EL (cell line): ENCODE measurements around the gene PTPRT.

Experiments used
- DNase-seq: peaks from one replicate; pipeline ENCODE4 v3.0.0-alpha.2; 2016

PTPRT gene

GRCh38 chr20:42530191-42530590 lies 659.5 kb downstream of the PTPRT start:
- DNase-seq, result no peak

DNA sequence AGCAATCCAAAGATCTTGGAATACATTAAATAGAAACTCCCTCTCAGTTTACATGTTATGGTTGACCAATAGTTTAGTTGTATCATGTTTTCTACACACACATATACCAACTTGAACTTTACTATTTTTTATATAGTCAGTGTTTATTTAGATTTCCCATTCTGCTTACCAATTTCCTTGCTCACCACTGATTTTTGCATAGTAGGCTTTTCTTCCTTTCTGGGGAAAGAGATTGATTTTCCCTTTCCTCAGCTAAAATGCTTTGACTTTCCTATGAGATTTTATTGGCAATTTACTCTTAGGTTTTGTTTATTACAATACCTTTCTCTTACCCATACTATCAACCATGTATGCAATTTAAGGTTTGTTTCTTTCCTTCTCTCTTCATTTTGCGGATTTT lies 665.6 kb downstream of the PTPRT start:
- no peak for DNase-seq

- DNase-seq, result no peak
These were observed 673.0 kb downstream of the PTPRT start for GRCh38 chr20:42516692-42517091.

GRCh38 chr20:42510686-42511085 lies 679.0 kb downstream of the PTPRT start:
- no peak for DNase-seq

- no peak for DNase-seq
These were observed 681.8 kb downstream of the PTPRT start for GRCh38 chr20:42507874-42508273.

GRCh38 chr20:42506397-42506796 lies 683.3 kb downstream of the PTPRT start:
- DNase-seq, result no peak

DNA sequence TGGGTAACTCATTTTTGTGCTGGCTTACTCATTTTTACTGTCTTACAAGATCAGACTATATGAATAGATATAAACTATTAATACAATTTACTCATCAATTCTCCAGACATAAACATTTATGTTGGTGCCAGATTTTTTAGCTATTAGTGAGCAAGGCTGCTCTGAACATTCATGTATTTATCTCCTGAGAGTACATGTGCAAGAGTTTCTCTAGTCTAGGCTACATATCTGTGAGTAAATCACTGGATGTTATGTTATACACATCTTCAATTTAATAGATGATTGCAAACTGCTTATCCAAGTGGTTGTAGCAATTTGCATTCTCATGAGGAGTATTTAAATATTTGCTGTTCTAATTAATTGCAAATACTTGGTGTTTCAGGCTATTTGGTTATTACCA lies 687.1 kb downstream of the PTPRT start:
- no peak for DNase-seq

- no peak for DNase-seq
These were observed 693.1 kb downstream of the PTPRT start for GRCh38 chr20:42496595-42496994.

DNA sequence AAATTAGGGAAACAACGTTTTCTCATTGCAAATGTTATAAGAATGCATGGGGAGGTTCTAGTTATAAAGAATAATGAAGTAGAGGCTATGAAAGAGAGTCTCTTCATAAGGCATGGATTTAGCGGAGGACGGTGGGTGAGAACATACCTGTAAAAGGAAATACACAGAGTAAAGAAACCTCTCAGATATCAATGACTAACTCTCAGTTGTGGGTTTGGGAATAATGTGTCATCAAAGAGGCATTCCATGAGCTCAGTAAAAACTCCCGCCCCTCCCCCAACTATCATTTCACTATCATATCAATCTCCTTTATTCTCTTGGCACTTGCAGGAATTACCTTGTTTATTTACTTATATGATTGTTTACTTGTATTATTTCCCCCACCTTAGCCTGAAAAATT lies 695.4 kb downstream of the PTPRT start:
- no peak for DNase-seq

DNA sequence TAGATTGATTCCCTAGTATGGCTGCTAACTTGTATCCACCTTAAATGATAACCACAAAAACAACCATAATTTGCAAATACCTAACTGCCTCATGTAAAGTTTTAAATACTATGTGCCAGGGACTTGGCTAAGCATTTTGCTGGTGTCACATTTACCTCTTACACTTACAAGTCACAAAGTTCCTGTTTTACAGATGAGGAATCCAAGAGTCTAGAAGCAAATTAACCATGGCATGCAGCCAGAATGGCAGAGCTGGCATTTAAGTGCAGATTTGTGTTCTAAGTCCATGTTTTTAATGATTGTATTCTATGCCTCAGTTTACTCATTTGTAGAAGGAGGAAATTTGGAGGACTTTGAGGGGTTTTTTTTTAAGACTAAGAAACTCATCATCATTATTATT lies 696.7 kb downstream of the PTPRT start:
- no peak for DNase-seq

DNA sequence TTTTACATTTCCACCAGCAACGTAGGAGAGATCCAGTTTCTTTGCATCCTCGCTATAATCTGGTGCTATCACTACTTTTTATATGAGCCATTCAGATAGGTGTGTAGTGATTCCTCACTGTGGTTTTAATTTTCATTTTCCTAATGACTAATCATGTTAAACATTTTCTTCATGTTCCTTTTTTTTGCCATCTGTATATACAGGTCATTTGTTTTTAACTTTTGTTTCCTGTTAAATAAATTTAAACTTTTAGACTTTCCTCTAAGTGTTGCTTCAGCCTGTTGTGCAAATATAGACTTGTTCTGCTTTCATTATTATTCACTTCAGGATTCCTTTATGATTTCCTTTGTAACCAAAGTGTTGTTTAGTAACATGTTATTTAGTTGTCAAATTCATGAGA lies 697.4 kb downstream of the PTPRT start:
- DNase-seq, result no peak

GRCh38 chr20:42485556-42485955 lies 704.1 kb downstream of the PTPRT start:
- no peak for DNase-seq

- DNase-seq, result no peak
These were observed 704.8 kb downstream of the PTPRT start for GRCh38 chr20:42484790-42485375.

GRCh38 chr20:42484335-42484734 lies 705.4 kb downstream of the PTPRT start:
- no peak for DNase-seq

DNA sequence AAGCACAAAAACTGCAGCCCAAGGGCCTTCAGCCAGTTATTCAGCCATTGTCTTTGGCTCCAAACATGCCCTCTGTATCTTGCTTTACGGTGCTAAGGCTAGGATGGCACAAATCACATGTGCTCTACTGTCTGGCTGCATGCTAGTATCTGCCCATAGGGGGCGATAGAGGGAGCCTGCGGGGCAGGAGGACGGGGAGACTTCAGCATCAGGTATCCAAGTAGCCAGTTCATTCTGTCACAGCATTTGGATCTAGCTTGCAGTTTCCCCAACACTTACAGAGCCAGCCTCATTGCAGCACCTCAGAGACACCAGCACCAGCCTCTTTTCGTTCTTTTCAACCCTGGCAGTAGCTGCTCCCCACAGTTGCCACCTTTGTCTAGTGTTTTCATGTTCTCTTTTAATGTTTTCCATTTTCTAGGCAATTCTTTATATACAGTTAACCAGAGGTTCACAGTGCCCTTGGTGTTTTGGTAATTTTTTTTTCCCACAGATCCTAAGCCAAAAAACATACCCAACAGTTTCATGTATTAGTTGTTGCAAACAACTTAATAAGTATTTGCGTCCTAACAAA lies 705.9 kb downstream of the PTPRT start:
- no peak for DNase-seq

DNA sequence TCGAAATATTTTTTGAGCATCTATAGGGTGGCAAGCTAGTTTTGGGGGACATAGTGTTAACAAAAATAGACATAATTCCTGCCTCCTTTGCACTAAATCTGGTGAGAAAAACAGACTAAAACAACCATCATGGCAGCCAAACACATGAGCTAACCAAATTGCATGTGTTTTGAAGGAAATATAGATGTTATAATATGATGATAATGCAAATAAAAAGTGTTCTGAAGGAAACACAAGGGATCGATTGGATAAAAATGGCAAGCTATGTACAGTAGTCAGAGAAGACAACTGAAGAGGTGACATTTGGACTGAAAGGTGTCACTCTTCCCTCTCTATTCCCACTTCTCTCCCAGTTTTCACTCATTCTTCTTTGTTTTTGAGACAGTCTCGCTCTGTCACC lies 706.9 kb downstream of the PTPRT start:
- DNase-seq, result no peak

- DNase-seq, result no peak
These were observed 713.9 kb downstream of the PTPRT start for GRCh38 chr20:42475773-42476172.

DNA sequence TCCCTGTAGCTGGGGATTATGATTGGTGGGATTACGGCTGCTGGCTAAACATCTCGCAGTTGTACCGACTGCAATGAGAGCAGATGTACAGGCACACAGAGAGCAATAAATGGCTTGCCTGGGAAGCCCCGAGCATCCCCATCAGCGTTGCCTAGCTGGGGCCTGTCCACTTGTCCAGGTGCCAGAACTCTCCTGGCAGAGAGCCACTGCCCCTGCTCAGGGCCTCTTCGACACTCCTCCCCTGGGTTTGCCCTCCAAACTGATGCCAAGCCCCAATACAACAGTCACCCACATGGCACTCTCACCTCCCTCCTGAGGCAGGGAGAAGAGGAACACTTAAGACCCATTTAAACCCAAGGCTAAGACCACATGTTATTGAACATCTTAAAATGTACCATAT lies 715.1 kb downstream of the PTPRT start:
- no peak for DNase-seq

GRCh38 chr20:42472198-42472597 lies 717.5 kb downstream of the PTPRT start:
- no peak for DNase-seq

- DNase-seq, result no peak
These were observed 727.6 kb downstream of the PTPRT start for GRCh38 chr20:42461965-42462593.

DNA sequence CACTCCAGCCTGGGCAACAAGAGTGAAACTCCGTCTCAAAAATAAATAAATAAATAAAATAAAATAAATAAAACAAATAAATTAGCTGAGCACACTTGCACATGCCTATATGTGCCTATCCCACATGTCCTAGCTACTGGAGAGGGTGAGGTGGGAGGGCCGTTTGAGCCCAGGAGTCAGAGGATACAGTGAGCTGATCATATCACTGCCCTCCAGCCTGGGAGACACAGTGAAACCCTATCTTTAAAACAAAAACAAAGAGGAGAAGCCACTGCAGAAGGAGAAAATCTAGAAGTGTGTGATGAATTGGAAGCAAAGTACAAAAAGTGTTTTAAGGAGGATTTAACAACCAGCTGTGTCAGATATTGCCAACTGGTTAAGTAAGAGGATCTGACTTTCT lies 728.4 kb downstream of the PTPRT start:
- no peak for DNase-seq

DNA sequence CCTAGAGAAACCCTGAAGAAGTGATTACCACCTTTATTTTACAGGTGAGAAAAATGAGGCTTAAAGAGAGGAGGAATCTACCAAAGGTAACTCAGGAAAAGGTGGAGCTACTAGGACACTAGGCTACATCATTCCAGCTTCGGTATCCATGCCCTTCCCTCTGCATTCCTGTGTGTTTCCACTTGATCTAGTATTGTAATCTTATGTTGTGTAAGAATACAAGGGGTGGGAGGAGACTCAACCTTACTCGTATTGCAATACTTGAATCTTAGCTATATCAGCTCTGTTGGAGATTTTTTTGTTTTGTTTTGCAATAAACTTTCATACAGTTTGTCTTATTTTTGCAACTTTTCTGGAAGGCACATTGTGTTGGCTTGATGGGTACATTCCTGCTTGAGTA lies 742.4 kb downstream of the PTPRT start:
- DNase-seq, result no peak

GRCh38 chr20:42444799-42445198 lies 744.9 kb downstream of the PTPRT start:
- no peak for DNase-seq

GRCh38 chr20:42443200-42443599 lies 746.5 kb downstream of the PTPRT start:
- no peak for DNase-seq

GRCh38 chr20:42442716-42443115 lies 747.0 kb downstream of the PTPRT start:
- DNase-seq, result no peak
